ENCODE results near the gene SPECC1L.

- TF ChIP-seq PAX5 (IDR thresholded peaks at IDR 0.05; ENCODE audit: insufficient read depth, low read length, severe bottlenecking) (no peak), POLR2A (IDR thresholded peaks at IDR 0.05; ENCODE audit: low read depth, low read length) (no peak)
These were observed 110.2 kb downstream of the SPECC1L start for GRCh38 chr22:24380905-24381230.
